ENCODE data around the gene PTTG1.
"Not testable (repeated sequence)": the region's sequence is repeated elsewhere in the genome, so short reads cannot be mapped to it uniquely, and the experiment has no call there.

PTTG1 gene

GRCh38 chr5:160427607-160428006 is 6.0 kb downstream of the PTTG1 start:
- no peak for DNase-seq

GRCh38 chr5:160432196-160432595 is 10.5 kb downstream of the PTTG1 start:
- no peak for DNase-seq

GRCh38 chr5:160432787-160433186 is 11.1 kb downstream of the PTTG1 start:
- no peak for DNase-seq

GRCh38 chr5:160434022-160434531 is 12.4 kb downstream of the PTTG1 start:
- no peak for DNase-seq

GRCh38 chr5:160435532-160435931 is 13.9 kb downstream of the PTTG1 start:
- no peak for DNase-seq

- DNase-seq = peak; percentile 36
These were observed 14.4 kb downstream of the PTTG1 start for GRCh38 chr5:160436017-160436416.

- not testable (repeated sequence) for DNase-seq
These were observed 15.0 kb downstream of the PTTG1 start for GRCh38 chr5:160436661-160437060.

- DNase-seq = no peak
These were observed 15.6 kb downstream of the PTTG1 start for GRCh38 chr5:160437271-160437670.

GRCh38 chr5:160438316-160439204 is 16.9 kb downstream of the PTTG1 start:
- DNase-seq = peak; percentile 91

- peak; percentile 88 for DNase-seq
These were observed 17.5 kb downstream of the PTTG1 start for GRCh38 chr5:160439205-160439600.

GRCh38 chr5:160441311-160441781 is 19.7 kb downstream of the PTTG1 start:
- no peak for DNase-seq

- DNase-seq = no peak
These were observed 21.3 kb downstream of the PTTG1 start for GRCh38 chr5:160442824-160443431.

GRCh38 chr5:160444407-160444806 is 22.8 kb downstream of the PTTG1 start:
- no peak for DNase-seq

- no peak for DNase-seq
These were observed 23.5 kb downstream of the PTTG1 start for GRCh38 chr5:160445132-160445531.

- no peak for DNase-seq
These were observed 24.1 kb downstream of the PTTG1 start for GRCh38 chr5:160445751-160446150.

- no peak for DNase-seq
These were observed 27.2 kb downstream of the PTTG1 start for GRCh38 chr5:160448886-160449285.

- DNase-seq = no peak
These were observed 27.8 kb downstream of the PTTG1 start for GRCh38 chr5:160449458-160449857.

- DNase-seq = no peak
These were observed 28.7 kb downstream of the PTTG1 start for GRCh38 chr5:160450164-160450932.

- no peak for DNase-seq
These were observed 29.6 kb downstream of the PTTG1 start for GRCh38 chr5:160451281-160451680.

- no peak for DNase-seq
These were observed 30.4 kb downstream of the PTTG1 start for GRCh38 chr5:160452036-160452435.

GRCh38 chr5:160452795-160453194 is 31.1 kb downstream of the PTTG1 start:
- DNase-seq = no peak

GRCh38 chr5:160453751-160454150 is 32.1 kb downstream of the PTTG1 start:
- DNase-seq = no peak

GRCh38 chr5:160455600-160455999 is 33.9 kb downstream of the PTTG1 start:
- no peak for DNase-seq
